ENCODE results near the gene TEAD3. TPM values are rescaled to one million over a fixed set of nuclear protein-coding genes. Genes with fewer than 3 reads are reported as not detected.
A peak's percentile ranks its signal among the peaks of the same experiment; 100 is the strongest.

The TEAD3 gene
- total RNA-seq (2021; ENCODE audit: unreplicated experiment) = 10.7 TPM
- 14.6 TPM for polyA plus RNA-seq (2012; ENCODE audit: insufficient read length)
- Bru-seq, nascent RNA = percentile 50 among the genes with signal in this experiment
- percentile 56 among the genes with signal in this experiment for BruChase-seq, experiment 1, labeled RNA remaining after a 2-hour chase
- BruChase-seq, experiment 2, labeled RNA remaining after a 6-hour chase = percentile 54 among the genes with signal in this experiment
- long read RNA-seq, partial matches to known transcripts = 6 of 10 reads
- long read RNA-seq, other reads (novel, unspliced or antisense) = 4 of 10 reads

- Histone ChIP-seq H3K4me3 (ENCODE audit: low read depth in 2 of 2, low read length in 2 of 2) (peak within 1 kb of the TSS; percentile 60 to 70), H3K36me3 (ENCODE audit: control insufficient read depth, insufficient read depth, low read length) (no peaks in the 10 kb centered on the region; the same call in 1 of the 2 replicates), H3K4me1 (ENCODE audit: control insufficient read depth, insufficient read depth, low read length) (peaks cover 8% of the 10 kb centered on the region), H3K27ac (ENCODE audit: low read length) (peak within 1 kb of the TSS; percentile 82), H3K9me3 (ENCODE audit: control insufficient read depth, insufficient read depth, low read depth, low read length) (no peaks in the 10 kb centered on the region), H3K27me3 (ENCODE audit: control insufficient read depth, insufficient read depth, low read length) (no peaks in the 10 kb centered on the region)
- ChIA-PET CTCF (interaction anchor here (0.5 kb wide), 1 partner anchor 55 kb away, joined by 3 read pairs; no protein-coding TSS in a partner anchor), POLR2A (interaction anchor here (0.6 kb wide), 2 partner anchors 296 to 531 kb away, joined by 3 to 7 read pairs; no protein-coding TSS in a partner anchor)
- TF ChIP-seq CTCF (IDR thresholded peaks at IDR 0.05) (no peak), POLR2AphosphoS5 (IDR thresholded peaks at IDR 0.05; ENCODE audit: low read depth, low read length) (no peak), SIN3A (IDR thresholded peaks at IDR 0.05; ENCODE audit: borderline replicate concordance, insufficient read depth, low read depth, low read length) (no peak), TCF7L2 (IDR thresholded peaks at IDR 0.05; ENCODE audit: low read depth, low read length) (no peak)
- peak; percentile 71 for ATAC-seq
- intact Hi-C loops (cut with micrococcal nuclease; ENCODE audit: unreplicated experiment) (no loop called here), in situ Hi-C loops (cut with HindIII; ENCODE audit: low pct_unique_long_range_greater_than_20kb, low sequenced_read_pairs) (no loop called here)
- no TSS peak for BruUV-seq (replicated peaks)
- no peak for DNase-seq (ENCODE audit: low read depth, low spot score)
Observed at GRCh38 chr6:35496841-35497570, at the start of gene TEAD3. Gene TEAD3, minus strand, starts transcription at chr6:35497079.

- Histone ChIP-seq H3K36me3 (ENCODE audit: control insufficient read depth, insufficient read depth, low read length) (no peaks in the 10 kb centered on the region), H3K4me3 (ENCODE audit: low read depth in 2 of 2, low read length in 2 of 2) (no peak overlapping the region), H3K27ac (ENCODE audit: low read length) (no peak overlapping the region), H3K9me3 (ENCODE audit: control insufficient read depth, insufficient read depth, low read depth, low read length) (no peaks in the 10 kb centered on the region), H3K4me1 (ENCODE audit: control insufficient read depth, insufficient read depth, low read length) (no peaks in the 10 kb centered on the region), H3K27me3 (ENCODE audit: control insufficient read depth, insufficient read depth, low read length) (no peaks in the 10 kb centered on the region)
- in situ Hi-C loops (cut with HindIII; ENCODE audit: low pct_unique_long_range_greater_than_20kb, low sequenced_read_pairs) = no loop called here
- DNase-seq (ENCODE audit: low read depth, low spot score) (no peak), ATAC-seq (no peak)
- intact Hi-C loops (cut with micrococcal nuclease; ENCODE audit: unreplicated experiment) = no loop called here
- ChIA-PET POLR2A (no interaction called here), CTCF (interaction anchor here (0.7 kb wide), 1 partner anchor 22 kb away, joined by 3 read pairs; no protein-coding TSS in a partner anchor)
- TF ChIP-seq POLR2AphosphoS5 (IDR thresholded peaks at IDR 0.05; ENCODE audit: low read depth, low read length) = no peak
- no peak for TF ChIP-seq REST (IDR thresholded peaks at IDR 0.05; ENCODE audit: insufficient read depth in 1 of 2, low read depth in 2 of 2, low read length in 1 of 2)
- no peak for TF ChIP-seq SIN3A (IDR thresholded peaks at IDR 0.05; ENCODE audit: borderline replicate concordance, insufficient read depth, low read depth, low read length)
- TF ChIP-seq CTCF (IDR thresholded peaks at IDR 0.05) = no peak
- no peak for TF ChIP-seq TCF7L2 (IDR thresholded peaks at IDR 0.05; ENCODE audit: low read depth, low read length)
- BruUV-seq (replicated peaks) = no TSS peak
Observed at GRCh38 chr6:35544769-35545361, 48.0 kb upstream of the TEAD3 start.
